B cell (primary cell): ENCODE data around the gene TMEM115. TPM values are rescaled to one million over a fixed set of nuclear protein-coding genes. Genes with fewer than 3 reads are reported as not detected.

Experiments used
- ATAC-seq: fragments of 200-7000 bp; cut with Tn5 transposase; one replicate; pipeline ENCODE4 v1.10.0; 2021; ENCODE audit warnings: low read depth, mild to moderate bottlenecking, moderate number of reproducible peaks, moderate library complexity
- CTCF ChIA-PET: fragments of 350-600 bp; sonication (Branson Sonifier 250); formaldehyde crosslinking; loops from one replicate; lab custom pipeline; 2021; ENCODE audit warnings: antibody characterized with exemption, inconsistent platforms; lab: Charles Lee
- POLR2A ChIA-PET: fragments of 350-600 bp; sonication (Branson Sonifier 250); formaldehyde crosslinking; loops from one replicate; lab custom pipeline; 2021; ENCODE audit warnings: antibody characterized with exemption; lab: Charles Lee
- DNase-seq: peaks from one replicate; pipeline ENCODE4 v3.0.0; 2013
- H2AFZ ChIP-seq: 2 replicates; pipeline ENCODE4 v1.6.1; 2012; ENCODE audit warnings: mild to moderate bottlenecking, low read depth, low read length; ENCODE audit not compliant: insufficient read depth, poor library complexity, severe bottlenecking
- H3K27ac ChIP-seq, 2 donors: 1 replicate in 1 of 2; 2 replicates in 1 of 2; pipeline ENCODE4 v1.5.1; 2012 to 2013; ENCODE audit warnings: low read length in 2 of 2, mild to moderate bottlenecking in 2 of 2, moderate library complexity in 1 of 2
- H3K27me3 ChIP-seq, 4 experiments: fragments of 200-600 bp in 1 of 4; sonication (generic) in 1 of 4; replicated peaks in 1 of 4; 1 replicate in 2 of 4; 2 replicates in 2 of 4; pipeline versions ENCODE4 v1.6.1 to v1.7.0; 2013 to 2016; ENCODE audit warnings: low read length in 3 of 4, mild to moderate bottlenecking in 2 of 4, mixed read lengths in 1 of 4, moderate library complexity in 1 of 4; ENCODE audit not compliant: insufficient read depth in 4 of 4, control insufficient read depth in 3 of 4; ENCODE audit errors: control extremely low read depth in 1 of 4
- H3K36me3 ChIP-seq, 2 experiments: replicated peaks in 1 of 2; 1 replicate in 1 of 2; 2 replicates in 1 of 2; pipeline versions ENCODE4 v1.6.1 to v1.7.1; 2013; ENCODE audit warnings: low read length in 1 of 2; ENCODE audit not compliant: insufficient read depth in 2 of 2, control insufficient read depth in 1 of 2; ENCODE audit errors: control extremely low read depth in 1 of 2, extremely low read depth in 1 of 2
- H3K4me1 ChIP-seq, 2 donors: fragments of 200-600 bp in 1 of 2; sonication (generic) in 1 of 2; 1 replicate in 1 of 2; 2 replicates in 1 of 2; pipeline versions ENCODE4 v1.5.1 to v1.6.1; 2013 to 2017; ENCODE audit warnings: low read length in 2 of 2; ENCODE audit not compliant: control insufficient read depth in 2 of 2, insufficient read depth in 2 of 2
- H3K4me2 ChIP-seq: replicated peaks from 2 replicates; pipeline ENCODE3; 2012; ENCODE audit warnings: mild to moderate bottlenecking, low read depth, low read length; ENCODE audit not compliant: poor library complexity, severe bottlenecking
- H3K4me3 ChIP-seq, 5 experiments: fragments of 200-600 bp in 1 of 5; sonication (generic) in 1 of 5; 1 replicate in 3 of 5; 2 replicates in 2 of 5; pipeline versions ENCODE4 v1.5.1 to v1.7.0; 2011 to 2016; ENCODE audit warnings: low read length in 4 of 5, mild to moderate bottlenecking in 4 of 5, low read depth in 2 of 5, control low read depth in 1 of 5, moderate library complexity in 1 of 5; ENCODE audit not compliant: insufficient read depth in 1 of 5; ENCODE audit errors: control extremely low read depth in 1 of 5, extremely low read depth in 1 of 5
- H3K79me2 ChIP-seq: fragments of 200-600 bp; sonication (generic); one replicate; pipeline ENCODE4 v1.6.0; 2016; ENCODE audit warnings: low read length; ENCODE audit not compliant: control insufficient read depth, insufficient read depth
- H3K9ac ChIP-seq: fragments of 200-600 bp; sonication (generic); 2 replicates; pipeline ENCODE4 v1.6.1; 2017; ENCODE audit warnings: mild to moderate bottlenecking, low read length, moderate library complexity
- H3K9me3 ChIP-seq, 3 donors: one replicate each; pipeline versions ENCODE4 v1.6.1 to v1.7.1; 2013; ENCODE audit warnings: low read length in 2 of 3; ENCODE audit not compliant: control insufficient read depth in 2 of 3, insufficient read depth in 1 of 3; ENCODE audit errors: control extremely low read depth in 1 of 3
- H4K20me1 ChIP-seq: 2 replicates; pipeline ENCODE4 v1.6.0; 2012; ENCODE audit warnings: mild to moderate bottlenecking, low read length; ENCODE audit not compliant: insufficient read depth, control insufficient read depth, poor library complexity, severe bottlenecking
- H3K27ac Mint-ChIP-seq: one replicate; pipeline ENCODE4 v1.8.0; 2021; ENCODE audit warnings: mixed read lengths
- H3K27me3 Mint-ChIP-seq: one replicate; pipeline ENCODE4 v1.8.0; 2021; ENCODE audit warnings: mixed read lengths
- H3K4me1 Mint-ChIP-seq: one replicate; pipeline ENCODE4 v1.8.0; 2021; ENCODE audit warnings: mixed read lengths
- H3K4me3 Mint-ChIP-seq: one replicate; pipeline ENCODE4 v1.8.0; 2021; ENCODE audit warnings: mixed read lengths
- H3K9me3 Mint-ChIP-seq: one replicate; pipeline ENCODE4 v1.8.0; 2022; ENCODE audit warnings: mixed read lengths; ENCODE audit not compliant: insufficient read depth
- EZH2 ChIP-seq: IDR thresholded peaks from 2 replicates; pipeline ENCODE4 v1.6.1; 2012; ENCODE audit warnings: borderline replicate concordance, low read depth, mild to moderate bottlenecking, moderate library complexity, low read length; ENCODE audit not compliant: insufficient read depth, poor library complexity, severe bottlenecking
- WGBS: methylation state at CpG from one replicate; pipeline ENCODE4 v1.1.5; 2013; ENCODE audit warnings: missing lambda C conversion rate; ENCODE audit not compliant: insufficient coverage; 5-methylcytosine and 5-hydroxymethylcytosine counted together
- intact Hi-C: fragments of 100-400 bp; cut with micrococcal nuclease; formaldehyde crosslinking; loops from one replicate; pipeline ENCODE4 v1.10.0; 2022
- polyA plus RNA-seq: library from polyadenylated mRNA; depleted of rRNA; stranded (reverse); fragments of >200 nt; gene quantifications from 2 replicates; pipeline ENCODE4 v1.2.3, GENCODE V29; 2012
- total RNA-seq, 2 donors: library from RNA; stranded (reverse); fragments of 120-200 nt in 1 of 2; gene quantifications; 1 replicate in 1 of 2; 2 replicates in 1 of 2; pipeline versions ENCODE4 v1.2.3 to v1.2.4, GENCODE V29; 2013 to 2022
- TF ChIP-seq, protein P1 (sequence below): fragments of 200-600 bp; IDR thresholded peaks from one replicate; pipeline ENCODE4 v1.8.0; 2022; ENCODE audit warnings: antibody characterized with exemption, mild to moderate bottlenecking

Gene TMEM115
- total and polyA plus RNA-seq, 2 donors (not counting 1 experiment from before 2014, with no cell fraction given), result 19.8 to 27.2 TPM

DNA sequence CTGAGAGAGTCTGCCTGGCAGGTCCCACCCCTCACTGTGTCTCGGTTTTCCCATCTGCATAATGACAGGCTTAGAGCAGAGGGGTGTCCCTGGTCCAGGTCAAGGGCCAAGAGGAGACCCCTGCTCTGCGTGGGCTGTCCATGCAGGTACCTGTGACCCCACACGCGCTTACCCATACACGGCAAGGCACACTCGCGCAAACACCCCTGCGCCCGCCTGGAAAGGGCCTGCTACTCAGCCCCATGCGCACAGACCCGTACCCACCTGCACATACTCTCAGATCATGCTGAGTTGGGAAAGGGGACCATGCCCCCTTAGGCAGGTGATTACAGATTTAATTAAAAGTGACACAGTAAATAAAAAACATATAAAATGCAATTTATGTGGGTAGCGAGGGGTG is 23.4 kb upstream of the TMEM115 start:
- Histone ChIP-seq H3K79me2 (no peaks in the 10 kb centered on the region), H3K27me3 (no peaks in the 10 kb centered on the region), H4K20me1 (no peaks in the 10 kb centered on the region), H3K9ac (no peak overlapping the region), H3K4me1 (no peaks in the 10 kb centered on the region), H3K36me3 (no peaks in the 10 kb centered on the region), H3K4me2 (no peak overlapping the region), H3K4me3 (no peak overlapping the region), H3K9me3 (no peaks in the 10 kb centered on the region), H2AFZ (no peak overlapping the region), H3K27ac (no peak overlapping the region)
- TF ChIP-seq, protein P1, sequence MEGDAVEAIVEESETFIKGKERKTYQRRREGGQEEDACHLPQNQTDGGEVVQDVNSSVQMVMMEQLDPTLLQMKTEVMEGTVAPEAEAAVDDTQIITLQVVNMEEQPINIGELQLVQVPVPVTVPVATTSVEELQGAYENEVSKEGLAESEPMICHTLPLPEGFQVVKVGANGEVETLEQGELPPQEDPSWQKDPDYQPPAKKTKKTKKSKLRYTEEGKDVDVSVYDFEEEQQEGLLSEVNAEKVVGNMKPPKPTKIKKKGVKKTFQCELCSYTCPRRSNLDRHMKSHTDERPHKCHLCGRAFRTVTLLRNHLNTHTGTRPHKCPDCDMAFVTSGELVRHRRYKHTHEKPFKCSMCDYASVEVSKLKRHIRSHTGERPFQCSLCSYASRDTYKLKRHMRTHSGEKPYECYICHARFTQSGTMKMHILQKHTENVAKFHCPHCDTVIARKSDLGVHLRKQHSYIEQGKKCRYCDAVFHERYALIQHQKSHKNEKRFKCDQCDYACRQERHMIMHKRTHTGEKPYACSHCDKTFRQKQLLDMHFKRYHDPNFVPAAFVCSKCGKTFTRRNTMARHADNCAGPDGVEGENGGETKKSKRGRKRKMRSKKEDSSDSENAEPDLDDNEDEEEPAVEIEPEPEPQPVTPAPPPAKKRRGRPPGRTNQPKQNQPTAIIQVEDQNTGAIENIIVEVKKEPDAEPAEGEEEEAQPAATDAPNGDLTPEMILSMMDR, result no peak
- no peak for TF ChIP-seq EZH2
- 96% methylated on average over 10 of the region's 12 CpGs for WGBS
- no peaks in the 10 kb centered on the region for H3K9me3 Mint-ChIP-seq
- H3K27me3 Mint-ChIP-seq, result peaks cover 12% of the 10 kb centered on the region
- H3K4me1 Mint-ChIP-seq, result no peaks in the 10 kb centered on the region
- ATAC-seq, result no peak
- intact Hi-C loops, result no loop called here
- ChIA-PET POLR2A (no interaction called here), CTCF (interaction anchor here (0.6 kb wide), 1 partner anchor 10 kb away, joined by 3 read pairs; no protein-coding TSS in a partner anchor)
- no peak overlapping the region for H3K4me3 Mint-ChIP-seq
- H3K27ac Mint-ChIP-seq, result no peak overlapping the region
- DNase-seq, result no peak

DNA sequence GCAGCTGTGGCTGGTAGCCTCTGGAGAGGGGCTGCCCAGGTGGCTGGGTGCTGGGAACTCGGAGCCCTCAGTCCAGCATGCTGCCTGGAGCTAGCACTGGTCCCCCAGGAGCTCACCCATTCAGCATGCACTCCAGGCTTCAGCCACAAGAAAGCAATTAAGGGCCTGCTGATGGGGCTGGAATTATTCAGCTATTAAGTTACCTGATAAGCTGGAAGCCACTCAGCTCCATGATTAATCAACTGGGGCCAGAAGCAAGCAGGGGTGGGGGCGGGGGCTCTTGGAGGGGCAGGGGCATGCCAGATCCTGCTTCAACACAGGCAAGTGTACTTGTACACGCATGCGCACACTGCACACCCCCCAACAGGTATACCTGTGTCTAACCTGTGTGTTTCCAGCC is 22.1 kb upstream of the TMEM115 start:
- no peak overlapping the region for H3K27ac Mint-ChIP-seq
- intact Hi-C loops, result no loop called here
- 69% methylated on average over 4 of the region's 4 CpGs for WGBS

More for the DNA sequence above, 22.1 kb upstream of the TMEM115 start:
- H3K27ac ChIP-seq, result no peak overlapping the region
- CTCF ChIA-PET, result interaction anchor here (0.9 kb wide), 1 partner anchor 161 kb away, joined by 3 read pairs; no protein-coding TSS in a partner anchor
- no peaks in the 10 kb centered on the region for H3K27me3 ChIP-seq
- H3K27me3 Mint-ChIP-seq, result peaks cover 9% of the 10 kb centered on the region
- TF ChIP-seq, protein P1, result no peak
- no peak for TF ChIP-seq EZH2
- H3K79me2 ChIP-seq, result no peaks in the 10 kb centered on the region
- POLR2A ChIA-PET, result no interaction called here
- H3K4me2 ChIP-seq, result no peak overlapping the region
- no peak overlapping the region for H3K4me3 Mint-ChIP-seq
- H3K4me1 ChIP-seq, result no peaks in the 10 kb centered on the region
- no peaks in the 10 kb centered on the region for H3K36me3 ChIP-seq
- H3K9me3 ChIP-seq, result no peaks in the 10 kb centered on the region
- no peaks in the 10 kb centered on the region for H3K9me3 Mint-ChIP-seq
- no peak for DNase-seq
- no peak overlapping the region for H3K9ac ChIP-seq
- no peak for ATAC-seq
- H2AFZ ChIP-seq, result no peak overlapping the region
- H3K4me1 Mint-ChIP-seq, result no peaks in the 10 kb centered on the region
- no peak overlapping the region for H3K4me3 ChIP-seq
- no peaks in the 10 kb centered on the region for H4K20me1 ChIP-seq
